ENCODE measurements around the gene ASTL.

Gene ASTL

GRCh38 chr2:96083064-96083939 is 55.0 kb downstream of the ASTL start:
- DNase-seq (ENCODE audit: low spot score), result no peak

- DNase-seq (ENCODE audit: low spot score), result no peak
Measured at GRCh38 chr2:96082211-96083063, 55.9 kb downstream of the ASTL start.

GRCh38 chr2:96081042-96081441 is 57.3 kb downstream of the ASTL start:
- no peak for DNase-seq (ENCODE audit: low spot score)

DNA sequence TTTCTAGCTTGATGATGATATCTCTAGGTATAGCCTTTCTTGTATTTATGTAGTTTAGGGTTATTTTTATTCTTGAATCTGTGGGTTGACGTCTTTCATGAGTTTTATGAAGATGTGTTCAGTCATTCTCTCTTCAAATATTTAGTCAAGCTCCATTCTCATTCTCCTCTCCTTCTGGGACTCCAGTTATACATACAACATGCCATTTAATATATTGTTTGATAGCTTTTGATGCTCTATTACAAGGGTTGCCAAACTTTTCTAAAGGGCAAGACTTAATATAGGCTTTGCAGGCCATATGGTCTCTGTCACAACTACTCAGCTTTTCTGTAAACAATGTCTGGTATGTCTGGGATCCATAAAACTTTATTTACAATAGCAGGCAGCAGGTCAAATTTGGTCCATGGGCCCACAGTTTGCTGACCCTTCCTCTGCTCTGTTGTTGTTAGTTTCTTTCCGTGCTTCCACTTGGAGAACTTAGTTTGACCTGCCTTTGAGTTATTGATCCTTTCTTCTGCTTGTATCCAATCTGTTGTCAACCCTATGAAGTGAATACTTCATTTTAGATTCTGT is 63.0 kb downstream of the ASTL start:
- DNase-seq (ENCODE audit: low spot score), result no peak

- DNase-seq (ENCODE audit: low spot score), result no peak
Measured at GRCh38 chr2:96074156-96074555, 64.1 kb downstream of the ASTL start.

DNA sequence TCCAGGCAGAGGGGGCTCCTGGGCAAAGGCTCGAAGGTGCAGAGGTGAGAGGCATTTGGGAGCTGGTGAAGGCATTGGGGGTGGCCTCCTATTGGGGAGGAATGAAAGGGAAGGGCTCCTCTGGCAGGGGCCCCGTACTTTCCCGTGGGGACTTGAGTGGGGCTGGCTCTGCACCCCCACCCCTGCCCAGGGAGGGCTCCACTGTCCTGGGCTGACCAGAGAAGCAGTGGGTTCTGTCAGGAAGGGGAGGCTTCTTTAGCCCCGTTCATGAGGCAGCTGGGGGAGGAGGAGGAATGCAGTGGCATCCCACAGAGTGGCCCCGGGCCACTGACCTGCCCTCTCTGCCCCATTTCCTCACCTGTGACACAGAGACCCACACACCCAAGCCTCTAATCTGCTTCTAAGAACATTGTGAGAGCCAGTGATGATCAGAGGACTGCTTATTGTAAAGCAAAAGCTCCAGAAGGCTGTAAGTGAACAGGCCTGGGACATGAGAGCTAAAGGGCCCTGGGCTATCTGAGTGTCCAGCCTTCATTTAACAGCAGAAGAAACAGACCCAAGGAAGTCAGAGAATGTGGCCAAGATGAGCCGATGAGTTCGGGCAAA is 65.0 kb downstream of the ASTL start:
- DNase-seq (ENCODE audit: low spot score), result no peak
